K562 (cell line): ENCODE results near the gene PLCD1. TPM values are rescaled to one million over a fixed set of nuclear protein-coding genes. Genes with fewer than 3 reads are reported as not detected.

Source experiments
- ASH1L ChIP-seq: fragments of 450-650 bp; IDR thresholded peaks from 2 replicates; pipeline ENCODE4 v1.6.1; 2018; ENCODE audit warnings: borderline replicate concordance, mild to moderate bottlenecking, low read depth; ENCODE audit not compliant: partially characterized antibody
- CBFA2T2 ChIP-seq: fragments of 450-650 bp; conservative IDR thresholded peaks from 2 replicates; pipeline ENCODE4 v1.6.1; 2017; ENCODE audit warnings: mild to moderate bottlenecking
- CBFA2T3 ChIP-seq: fragments of 450-650 bp; IDR thresholded peaks from 2 replicates; pipeline ENCODE4 v1.6.1; 2017
- CHD2 ChIP-seq: IDR thresholded peaks from 2 replicates; pipeline ENCODE4 v1.6.1; 2011; ENCODE audit warnings: low read depth, low read length
- EHMT2 ChIP-seq: fragments of 450-650 bp; IDR thresholded peaks from 2 replicates; pipeline ENCODE4 v1.6.1; 2018; ENCODE audit warnings: antibody characterized with exemption
- PHF21A ChIP-seq: fragments of 450-650 bp; IDR thresholded peaks from 2 replicates; pipeline ENCODE4 v1.6.1; 2017; ENCODE audit warnings: low read depth, borderline replicate concordance
- PML ChIP-seq: IDR thresholded peaks from 2 replicates; pipeline ENCODE4 v1.6.1; 2012; ENCODE audit warnings: low read length, inconsistent platforms
- RAD21 ChIP-seq, 2 experiments: fragments of 250-450 bp in 1 of 2; fragments of 450-650 bp in 1 of 2; sonication (Bioruptor Pico) in 1 of 2; formaldehyde crosslinking in 1 of 2; IDR thresholded peaks in 1 of 2; conservative IDR thresholded peaks in 1 of 2; 2 replicates each; pipeline versions ENCODE4 v1.4.0 to v1.8.0; 2020 to 2022; ENCODE audit warnings: mild to moderate bottlenecking in 2 of 2, moderate library complexity in 1 of 2
- RUNX1 ChIP-seq: sonication (generic); IDR thresholded peaks from 2 replicates; pipeline ENCODE4 v1.6.1; 2016; ENCODE audit warnings: antibody characterized with exemption, low read depth
- SMAD2 ChIP-seq: fragments of 150-350 bp; IDR thresholded peaks from 2 replicates; pipeline ENCODE4 v1.6.1; 2014; ENCODE audit warnings: low read depth, mild to moderate bottlenecking, low read length
- SMARCE1 ChIP-seq: fragments of 450-650 bp; IDR thresholded peaks from 2 replicates; pipeline ENCODE4 v1.7.1; 2016; ENCODE audit warnings: mild to moderate bottlenecking
- SPI1 ChIP-seq: IDR thresholded peaks from 2 replicates; pipeline ENCODE4 v1.6.1; 2011; ENCODE audit warnings: low read depth, low read length, control low read depth, borderline replicate concordance
- STAG1 ChIP-seq: sonication (generic); formaldehyde crosslinking; IDR thresholded peaks from 2 replicates; pipeline ENCODE4 v1.5.0; 2020; ENCODE audit warnings: missing genetic modification reagents, borderline replicate concordance
- TEAD1 ChIP-seq, 2 experiments: fragments of 450-650 bp in 1 of 2; sonication (generic) in 1 of 2; formaldehyde crosslinking; IDR thresholded peaks; 2 replicates each; pipeline versions ENCODE4 v1.4.0 to v1.8.0; 2020 to 2022; ENCODE audit warnings: mild to moderate bottlenecking in 2 of 2, missing genetic modification reagents in 1 of 2
- USF2 ChIP-seq: sonication (generic); formaldehyde crosslinking; IDR thresholded peaks from 2 replicates; pipeline ENCODE4 v1.5.0; 2020; ENCODE audit warnings: missing genetic modification reagents
- ZMIZ1 ChIP-seq, 2 experiments: fragments of 150-350 bp in 1 of 2; IDR thresholded peaks; 2 replicates each; pipeline ENCODE4 v1.6.1; 2012 to 2016; ENCODE audit warnings: low read depth in 2 of 2, low read length in 2 of 2, mild to moderate bottlenecking in 1 of 2, moderate library complexity in 1 of 2
- ZNF431 ChIP-seq: sonication (generic); formaldehyde crosslinking; IDR thresholded peaks from 2 replicates; pipeline ENCODE4 v1.8.0; 2022; ENCODE audit warnings: mild to moderate bottlenecking, missing genetic modification reagents
- ZNF696 ChIP-seq: fragments of 250-450 bp; sonication (Bioruptor Pico); conservative IDR thresholded peaks from 2 replicates; pipeline ENCODE4 v1.4.0; 2020; ENCODE audit warnings: mild to moderate bottlenecking, moderate library complexity
- polyA plus RNA-seq, 8 experiments: library from polyadenylated mRNA; depleted of rRNA in 4 of 8; stranded (reverse) in 5 of 8; unstranded in 3 of 8; fragments of >200 nt; fragmentation: Nextera tagmentation in 2 of 8; fragmentation: Illumina TruSeq in 1 of 8; extraction: Ambion mirVana in 2 of 8; extraction: Trizol in 1 of 8; gene quantifications; 2 replicates each; pipeline versions ENCODE4 v1.2.1 to v1.2.3, GENCODE V29; 2011 to 2014; ENCODE audit warnings: inconsistent platforms in 1 of 8, missing spikeins in 1 of 8
- total RNA-seq, 7 experiments: library from RNA; depleted of rRNA in 6 of 7; stranded (reverse); fragments of >200 nt in 6 of 7; fragmentation: Illumina TruSeq in 2 of 7; extraction: Trizol in 2 of 7; gene quantifications; 2 replicates each; pipeline versions ENCODE4 v1.2.1 to v1.2.3, GENCODE V29; 2011 to 2021; ENCODE audit warnings: low replicate concordance in 1 of 7
- TF ChIP-seq, protein P1 (sequence below): fragments of 250-450 bp; sonication (Bioruptor Pico); IDR thresholded peaks from 2 replicates; pipeline ENCODE4 v1.9.0; 2021; ENCODE audit warnings: mild to moderate bottlenecking
- TF ChIP-seq, protein P2 (sequence below): sonication (generic); formaldehyde crosslinking; IDR thresholded peaks from 2 replicates; pipeline ENCODE4 v1.8.1; 2023; ENCODE audit warnings: mild to moderate bottlenecking, missing genetic modification reagents, moderate library complexity

The PLCD1 gene
- total and polyA plus RNA-seq, 9 of the 15 experiments (the other 6 are each of a cell fraction or from before 2014, with no cell fraction given): 5.4 to 209 (median 116) TPM

GRCh38 chr3:37986479-37987314 is 42.7 kb downstream of the PLCD1 start (continued):
- no peak for TF ChIP-seq ASH1L
- peak; percentile 99 for TF ChIP-seq CBFA2T3
- no peak for TF ChIP-seq STAG1 (CRISPR knock-in tag)
- peak; percentile 98 for TF ChIP-seq PML
- peak; percentile 98 for TF ChIP-seq CBFA2T2
- TF ChIP-seq ZNF431 (CRISPR knock-in tag): no peak
- peak; percentile 61 to 72; a peak in 3 of 4 replicates for TF ChIP-seq TEAD1 (CRISPR knock-in tag; IDR thresholded peaks at IDR 0.05)
- peak in 1 of 2 experiments; percentile 28; a peak in 2 of 4 replicates for TF ChIP-seq RAD21 (CRISPR knock-in tag; conservative IDR thresholded peaks at IDR 0.05 in 1 of 2, IDR thresholded peaks at IDR 0.05 in 1 of 2)
- TF ChIP-seq SMARCE1: peak; percentile 100
- peak; percentile 63 for TF ChIP-seq SPI1
- TF ChIP-seq SMAD2: no peak
- peak; percentile 57; the same call in 1 of the 2 replicates for TF ChIP-seq EHMT2
- TF ChIP-seq ZMIZ1 (IDR thresholded peaks at IDR 0.05; ENCODE audit: low read depth in 2 of 2, low read length in 2 of 2): peak in 1 of 2 experiments; percentile 99; a peak in 2 of 4 replicates
- TF ChIP-seq, protein P1, sequence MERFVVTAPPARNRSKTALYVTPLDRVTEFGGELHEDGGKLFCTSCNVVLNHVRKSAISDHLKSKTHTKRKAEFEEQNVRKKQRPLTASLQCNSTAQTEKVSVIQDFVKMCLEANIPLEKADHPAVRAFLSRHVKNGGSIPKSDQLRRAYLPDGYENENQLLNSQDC: 0 out of 2 replicates have a peak, but pooled peaks have one; percentile 63
- TF ChIP-seq ZNF696: no peak
- 0 out of 2 replicates have a peak, but pooled peaks have one; percentile 14 for TF ChIP-seq CHD2
- TF ChIP-seq, protein P2, sequence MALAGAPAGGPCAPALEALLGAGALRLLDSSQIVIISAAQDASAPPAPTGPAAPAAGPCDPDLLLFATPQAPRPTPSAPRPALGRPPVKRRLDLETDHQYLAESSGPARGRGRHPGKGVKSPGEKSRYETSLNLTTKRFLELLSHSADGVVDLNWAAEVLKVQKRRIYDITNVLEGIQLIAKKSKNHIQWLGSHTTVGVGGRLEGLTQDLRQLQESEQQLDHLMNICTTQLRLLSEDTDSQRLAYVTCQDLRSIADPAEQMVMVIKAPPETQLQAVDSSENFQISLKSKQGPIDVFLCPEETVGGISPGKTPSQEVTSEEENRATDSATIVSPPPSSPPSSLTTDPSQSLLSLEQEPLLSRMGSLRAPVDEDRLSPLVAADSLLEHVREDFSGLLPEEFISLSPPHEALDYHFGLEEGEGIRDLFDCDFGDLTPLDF: peak; percentile 83
- TF ChIP-seq PHF21A: peak; percentile 54; the same call in 1 of the 2 replicates
- peak; percentile 94 for TF ChIP-seq RUNX1
- no peak for TF ChIP-seq USF2 (CRISPR knock-in tag)
